ENCODE results near the gene ZNF878.

Gene ZNF878

GRCh38 chr19:12034620-12035019 is 18.1 kb downstream of the ZNF878 start:
- no peak for DNase-seq

DNA sequence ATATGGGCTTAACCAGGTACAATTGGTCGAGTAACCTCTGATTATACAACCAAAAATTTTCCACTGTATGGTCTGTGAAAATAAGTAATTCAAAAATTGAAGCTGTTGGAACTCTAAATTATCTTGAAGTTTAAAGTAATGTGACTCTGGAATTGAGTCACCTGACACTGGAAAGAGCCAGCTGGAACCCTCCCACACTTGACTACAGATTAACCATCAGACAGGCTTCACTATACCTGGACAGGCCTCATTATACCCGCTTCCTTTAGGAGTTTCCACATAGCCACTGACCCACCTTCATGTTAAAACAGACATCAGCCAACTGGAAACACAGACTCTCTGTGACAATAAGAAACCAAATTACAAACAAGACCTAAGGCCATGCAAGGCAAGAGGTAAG is 18.6 kb downstream of the ZNF878 start:
- no peak for DNase-seq

DNA sequence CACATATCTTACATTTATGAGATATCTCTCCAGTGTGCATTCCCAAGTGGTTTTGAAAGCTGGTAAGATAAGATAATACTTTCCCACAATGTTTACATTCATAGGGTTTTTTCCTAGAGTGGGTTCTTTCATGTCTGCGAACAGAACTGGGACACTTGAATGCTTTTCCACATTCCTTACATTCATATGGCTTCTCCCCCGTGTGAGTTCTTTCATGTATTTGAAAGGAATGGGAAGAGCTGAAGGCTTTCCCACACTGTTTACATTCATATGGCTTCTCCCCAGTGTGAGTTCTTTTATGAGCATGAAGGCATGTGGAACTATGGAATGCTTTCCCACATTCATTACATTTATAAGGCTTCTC is 37.0 kb downstream of the ZNF878 start:
- DNase-seq = no peak

DNA sequence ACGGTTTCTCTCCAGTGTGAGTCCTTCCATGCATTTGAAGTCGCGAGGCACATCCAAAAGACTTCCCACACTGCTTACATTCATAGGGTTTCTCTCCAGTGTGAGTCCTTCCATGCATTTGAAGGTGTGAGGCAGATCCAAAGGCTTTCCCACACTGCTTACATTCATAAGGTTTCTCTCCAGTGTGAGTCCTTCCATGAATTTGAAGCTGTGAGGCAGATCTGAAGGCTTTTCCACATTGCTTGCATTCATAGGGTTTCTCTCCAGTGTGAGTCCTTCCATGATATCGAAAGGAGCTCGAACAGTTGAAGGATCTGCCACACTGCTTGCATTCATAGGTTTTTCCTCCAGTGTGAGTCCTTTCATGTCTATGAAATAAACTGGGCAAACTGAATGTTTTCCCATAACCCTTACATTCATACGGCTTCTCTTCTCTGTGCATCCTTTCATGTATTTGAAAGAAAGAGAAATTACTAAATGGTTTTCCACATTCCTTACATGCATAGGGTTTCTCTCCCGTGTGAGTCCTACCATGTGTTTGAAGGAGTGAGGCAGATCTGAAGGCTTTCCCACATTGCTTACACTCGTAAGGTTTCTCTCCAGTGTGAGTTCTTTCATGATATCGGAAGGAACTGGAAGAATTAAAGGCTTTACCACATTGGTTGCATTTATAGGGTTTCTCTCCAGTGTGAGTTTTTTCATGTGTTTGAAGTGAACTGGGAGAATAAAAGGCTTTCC is 37.6 kb downstream of the ZNF878 start:
- no peak for DNase-seq

DNA sequence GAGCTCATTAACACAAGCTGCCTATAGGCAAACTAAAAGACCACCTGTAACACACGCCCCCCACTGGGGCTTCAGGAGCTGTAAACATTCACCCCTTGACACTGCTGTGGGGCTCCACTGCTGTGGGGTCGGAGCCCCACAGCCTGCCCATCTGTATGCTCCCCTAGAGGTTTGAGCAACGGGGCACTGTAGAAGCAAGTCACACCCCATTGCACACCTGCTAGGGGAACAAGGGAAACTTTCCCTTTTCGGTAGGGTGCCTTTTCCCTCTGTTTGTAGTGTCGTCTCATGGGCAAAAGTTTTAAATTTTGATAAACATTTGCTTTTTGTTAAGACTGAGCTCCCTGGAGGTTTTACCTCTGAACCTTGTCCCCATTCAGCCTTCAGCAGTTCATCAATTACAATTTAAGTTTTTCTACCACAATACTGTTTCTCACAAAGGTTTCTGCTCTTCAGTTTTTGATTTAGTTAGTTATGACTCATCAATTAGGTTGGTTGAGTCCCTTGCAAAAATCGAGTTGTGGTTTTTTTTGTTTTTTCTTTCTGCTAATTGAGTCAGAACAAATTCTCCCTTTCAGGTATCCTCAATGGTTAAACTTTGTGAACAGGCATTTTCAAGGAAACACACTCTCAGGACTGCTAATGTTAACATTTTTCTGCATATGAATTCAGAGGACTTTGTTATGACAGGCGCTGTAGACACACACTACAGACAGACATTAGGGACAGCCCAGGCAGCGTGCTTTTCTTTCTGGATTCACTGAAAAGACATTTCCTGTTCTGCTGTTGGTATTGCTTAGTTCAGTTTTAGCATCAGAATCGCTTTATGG is 52.4 kb downstream of the ZNF878 start:
- no peak for DNase-seq

DNA sequence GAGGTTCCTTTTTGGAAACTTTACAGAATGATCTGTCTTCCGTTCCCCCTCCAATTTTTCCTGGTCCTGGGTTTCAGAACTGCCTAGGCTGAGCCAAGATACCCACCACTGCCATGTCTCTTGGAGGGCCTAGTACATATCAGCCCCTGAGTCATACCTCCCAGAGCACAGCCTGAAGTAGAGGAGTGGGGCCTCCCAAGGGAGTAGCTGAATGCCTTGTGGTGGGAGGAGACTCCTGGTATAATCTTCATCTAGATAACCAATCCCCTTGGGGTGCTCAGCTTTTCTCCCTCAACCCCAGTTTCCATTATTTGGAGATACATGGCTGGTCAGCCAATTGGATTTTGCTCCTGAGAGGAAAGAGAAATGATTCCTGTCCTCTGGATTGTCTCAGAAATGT is 57.6 kb downstream of the ZNF878 start:
- no peak for DNase-seq
